HG02759 (cell line): ENCODE measurements around the gene TAPBPL.

Experiments used
- ATAC-seq: cut with Tn5 transposase; IDR thresholded peaks from one replicate; pipeline ENCODE4 v1.9.1; 2021; ENCODE audit warnings: mild to moderate bottlenecking, moderate library complexity; ENCODE audit not compliant: unreplicated experiment

Gene TAPBPL

GRCh38 chr12:6435961-6436715 lies 15.7 kb upstream of the TAPBPL start:
- no peak for ATAC-seq

- no peak for ATAC-seq
These were observed 14.3 kb upstream of the TAPBPL start for GRCh38 chr12:6437586-6437985.

GRCh38 chr12:6438345-6438744 lies 13.5 kb upstream of the TAPBPL start:
- ATAC-seq, result no peak

- ATAC-seq, result no peak
These were observed 11.5 kb upstream of the TAPBPL start for GRCh38 chr12:6440391-6440790.

- ATAC-seq, result no peak
These were observed 9.0 kb upstream of the TAPBPL start for GRCh38 chr12:6442836-6443235.

GRCh38 chr12:6443361-6443983 lies 8.4 kb upstream of the TAPBPL start:
- ATAC-seq, result peak; percentile 37

GRCh38 chr12:6444031-6444430 lies 7.8 kb upstream of the TAPBPL start:
- no peak for ATAC-seq

GRCh38 chr12:6444704-6445688 lies 6.8 kb upstream of the TAPBPL start, which contains the start of gene CD27:
Gene CD27 (plus strand): TSS chr12:6444955. CDS start chr12:6445096, 141 bp downstream.
- ATAC-seq, result no peak

- ATAC-seq, result no peak
These were observed 1.6 kb upstream of the TAPBPL start for GRCh38 chr12:6450091-6450868.

- ATAC-seq, result no peak
These were observed 934 bp upstream of the TAPBPL start for GRCh38 chr12:6450869-6451347.

- peak; percentile 16 for ATAC-seq
These were observed 552 bp downstream of the TAPBPL start for GRCh38 chr12:6452245-6452943.

GRCh38 chr12:6452944-6453630 lies 1.2 kb downstream of the TAPBPL start:
- no peak for ATAC-seq

GRCh38 chr12:6457220-6457945 lies 5.5 kb downstream of the TAPBPL start:
- ATAC-seq, result no peak

GRCh38 chr12:6458281-6459003 lies 6.6 kb downstream of the TAPBPL start:
- ATAC-seq, result no peak

- no peak for ATAC-seq
These were observed 7.1 kb downstream of the TAPBPL start for GRCh38 chr12:6459004-6459337.

- ATAC-seq, result no peak
These were observed 9.0 kb downstream of the TAPBPL start for GRCh38 chr12:6460751-6461371.

GRCh38 chr12:6461401-6462233 lies 9.8 kb downstream of the TAPBPL start:
- ATAC-seq, result peak; percentile 85
